ENCODE results near the gene FAT3. TPM values are rescaled to one million over a fixed set of nuclear protein-coding genes. Genes with fewer than 3 reads are reported as not detected.

The FAT3 gene
- total and polyA plus RNA-seq, 10 of the 15 experiments (the other 5 are each of a cell fraction or from before 2014, with no cell fraction given): under 0.01 to 0.04 (median 0.01) TPM; not detected in 7

DNA sequence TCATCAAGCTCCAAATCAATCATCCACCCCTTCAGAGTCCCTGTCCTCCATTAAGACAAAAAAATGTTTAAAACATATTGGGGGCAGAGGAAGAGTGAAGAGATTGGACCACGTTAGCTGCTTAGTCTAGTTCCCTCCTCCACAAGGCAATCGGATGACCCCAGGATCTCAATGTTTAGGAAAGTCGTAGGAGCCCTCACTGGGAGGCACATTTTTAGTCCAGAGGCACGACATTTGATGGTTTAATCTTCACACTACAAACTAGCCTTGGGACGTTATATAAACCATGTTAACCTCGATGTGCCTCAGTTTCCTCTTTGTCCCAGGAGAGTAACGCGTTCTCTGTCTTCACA lies 588 bp upstream of the FAT3 start (continued):
- TF ChIP-seq ZNF622 (IDR thresholded peaks at IDR 0.05) (no peak), CUX1 (IDR thresholded peaks at IDR 0.05; ENCODE audit: insufficient replicate concordance, low read depth, low read length) (no peak), NFIC (IDR thresholded peaks at IDR 0.05; ENCODE audit: low read depth, low read length) (no peak), SIX5 (IDR thresholded peaks at IDR 0.05; ENCODE audit: low read depth, low read length, severe bottlenecking) (no peak), CBX3 (IDR thresholded peaks at IDR 0.05; ENCODE audit: borderline replicate concordance, low read depth) (no peak), TAF1 (IDR thresholded peaks at IDR 0.05; ENCODE audit: borderline replicate concordance, low read depth, low read length) (no peak)

DNA sequence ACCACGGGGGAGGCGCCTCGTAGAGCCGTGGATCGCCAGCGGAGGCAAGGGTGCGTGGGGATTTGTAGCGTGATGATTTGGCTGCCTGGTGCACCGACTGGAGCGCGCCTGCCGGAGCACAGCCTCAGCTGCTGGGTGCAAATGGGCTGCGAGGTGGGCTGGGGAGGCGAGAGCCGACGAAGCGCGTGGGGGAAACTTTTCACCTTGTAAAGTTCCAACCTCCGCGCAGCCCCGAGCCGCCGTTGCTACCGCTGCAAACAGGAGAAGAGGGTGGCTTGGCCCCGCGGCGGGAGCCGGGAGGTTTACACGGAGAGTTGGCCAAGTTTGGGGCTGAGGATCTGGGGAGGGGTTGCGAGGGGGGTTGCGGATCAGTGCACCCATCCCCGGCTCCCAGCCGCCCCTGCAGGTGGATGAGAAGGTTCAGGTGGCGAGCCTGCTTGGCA lies 528 bp downstream of the FAT3 start:
- no peak overlapping the region for H3K4me3 ChIP-seq
- in situ Hi-C loops (cut with MboI): no loop called here
- H3K4me2 ChIP-seq (ENCODE audit: control insufficient read depth, insufficient read depth): no peak overlapping the region
- no peaks in the 10 kb centered on the region for H3K4me1 ChIP-seq (ENCODE audit: control insufficient read depth, insufficient read depth, low read length)
- no peaks in the 10 kb centered on the region for H3K36me3 ChIP-seq (ENCODE audit: control insufficient read depth in 2 of 2, insufficient read depth in 2 of 2, low read length in 1 of 2)
- no peaks in the 10 kb centered on the region for H4K20me1 ChIP-seq (ENCODE audit: control insufficient read depth, insufficient read depth)
- SMC1A ChIA-PET (ENCODE audit: uncharacterized antibody, unreplicated experiment): no interaction called here
- ATAC-seq (no peak), DNase-seq (ENCODE audit: low read depth, low spot score) (no peak), FAIRE-seq (no peak)
- BruUV-seq (replicated peaks): no TSS peak
- no peak overlapping the region for H2AFZ ChIP-seq (ENCODE audit: control insufficient read depth, low read depth, low read length)
- H3K27me3 ChIP-seq (replicated peaks in 1 of 2; ENCODE audit: control insufficient read depth in 2 of 2, insufficient read depth in 2 of 2, low read length in 1 of 2): peaks cover 4 to 12% of the 10 kb centered on the region in 2 experiments; a peak in 3 of 4 replicates
- no peaks in the 10 kb centered on the region for H3K79me2 ChIP-seq (ENCODE audit: control insufficient read depth, insufficient read depth, low read length)
- POLR2A ChIA-PET: no interaction called here
- 15% methylated on average over 20 of the region's 34 CpGs for WGBS (ENCODE audit: insufficient coverage, insufficient replicate concordance, low lambda C conversion rate, missing lambda C conversion rate)
- H3K9me3 ChIP-seq (replicated peaks; ENCODE audit: control insufficient read depth, insufficient read depth, low read length): no peaks in the 10 kb centered on the region
- CTCF ChIA-PET: no interaction called here
- intact Hi-C loops (cut with micrococcal nuclease; ENCODE audit: unreplicated experiment): no loop called here
- H3K27ac ChIP-seq (ENCODE audit: control insufficient read depth, insufficient read depth): no peak overlapping the region
- RAD21 ChIA-PET (ENCODE audit: unreplicated experiment): no interaction called here
- no peak overlapping the region for H3K9ac ChIP-seq (ENCODE audit: control insufficient read depth, insufficient read depth, low read length)
- no peak for TF ChIP-seq USF1 (IDR thresholded peaks at IDR 0.05; ENCODE audit: borderline replicate concordance, extremely low read length, insufficient read depth, low read depth, low read length)
- TF ChIP-seq ZNF274 (IDR thresholded peaks at IDR 0.05; ENCODE audit: insufficient read depth, insufficient read length): no peak
- no peak for TF ChIP-seq DPF2 (IDR thresholded peaks at IDR 0.05)
- TF ChIP-seq ZNF384 (IDR thresholded peaks at IDR 0.05; ENCODE audit: borderline replicate concordance, low read depth, low read length): no peak
- no peak for TF ChIP-seq CHD2 (IDR thresholded peaks at IDR 0.05; ENCODE audit: borderline replicate concordance, low read depth, low read length)
- TF ChIP-seq, protein P1, sequence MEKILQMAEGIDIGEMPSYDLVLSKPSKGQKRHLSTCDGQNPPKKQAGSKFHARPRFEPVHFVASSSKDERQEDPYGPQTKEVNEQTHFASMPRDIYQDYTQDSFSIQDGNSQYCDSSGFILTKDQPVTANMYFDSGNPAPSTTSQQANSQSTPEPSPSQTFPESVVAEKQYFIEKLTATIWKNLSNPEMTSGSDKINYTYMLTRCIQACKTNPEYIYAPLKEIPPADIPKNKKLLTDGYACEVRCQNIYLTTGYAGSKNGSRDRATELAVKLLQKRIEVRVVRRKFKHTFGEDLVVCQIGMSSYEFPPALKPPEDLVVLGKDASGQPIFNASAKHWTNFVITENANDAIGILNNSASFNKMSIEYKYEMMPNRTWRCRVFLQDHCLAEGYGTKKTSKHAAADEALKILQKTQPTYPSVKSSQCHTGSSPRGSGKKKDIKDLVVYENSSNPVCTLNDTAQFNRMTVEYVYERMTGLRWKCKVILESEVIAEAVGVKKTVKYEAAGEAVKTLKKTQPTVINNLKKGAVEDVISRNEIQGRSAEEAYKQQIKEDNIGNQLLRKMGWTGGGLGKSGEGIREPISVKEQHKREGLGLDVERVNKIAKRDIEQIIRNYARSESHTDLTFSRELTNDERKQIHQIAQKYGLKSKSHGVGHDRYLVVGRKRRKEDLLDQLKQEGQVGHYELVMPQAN (conservative IDR thresholded peaks at IDR 0.05): no peak
- TF ChIP-seq PKNOX1 (IDR thresholded peaks at IDR 0.05): no peak
- TF ChIP-seq IRF4 (IDR thresholded peaks at IDR 0.05; ENCODE audit: low read depth, low read length): no peak
